ENCODE data around the gene DYNC1H1. TPM values are rescaled to one million over a fixed set of nuclear protein-coding genes. Genes with fewer than 3 reads are reported as not detected.
"Not testable (repeated sequence)": the region's sequence is repeated elsewhere in the genome, so short reads cannot be mapped to it uniquely, and the experiment has no call there.

Gene DYNC1H1
- total RNA-seq, 4 donors from 2014 or later = 261 to 376 (median 317) TPM

DNA sequence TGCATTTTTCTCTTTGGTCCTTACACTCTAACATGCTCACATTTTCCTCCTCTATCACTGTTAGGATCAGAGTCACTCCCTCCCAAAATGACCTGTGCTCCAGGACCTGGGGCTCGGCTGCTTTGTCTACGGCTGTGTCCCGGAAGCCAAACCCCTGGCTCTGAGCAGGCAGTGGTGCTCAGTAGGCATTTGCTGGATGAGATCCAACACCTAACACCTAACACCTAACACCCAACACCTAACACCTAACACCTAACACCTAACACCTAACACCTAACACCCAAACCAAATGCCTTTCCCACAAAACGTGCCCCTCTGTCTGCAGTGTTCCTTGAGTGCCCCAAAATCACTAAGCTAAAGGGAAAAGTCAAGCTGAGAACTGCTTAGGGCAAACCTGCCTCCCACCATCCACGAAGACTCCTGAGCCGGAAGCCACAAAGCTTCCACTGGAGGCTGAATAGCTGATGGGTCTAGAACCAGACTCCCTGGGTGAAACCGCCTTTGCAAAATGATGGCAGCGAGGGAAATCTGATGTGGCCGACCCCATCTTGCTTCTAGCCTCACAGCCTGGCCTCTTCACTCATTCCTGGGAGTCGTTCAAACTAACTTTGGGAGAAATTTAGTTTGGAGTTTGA is 93.2 kb downstream of the DYNC1H1 start:
- no peaks in the 10 kb centered on the region for H3K9me3 ChIP-seq
- peaks cover 0 to 16% (median 6%) of the 10 kb centered on the region in 3 donors for H3K36me3 ChIP-seq
- H3K4me1 ChIP-seq = peaks cover 0 to 16% (median under 1%) of the 10 kb centered on the region in 3 donors
- no peak for DNase-seq
- intact Hi-C loops (cut with DNase I) = no loop called here
- no peak overlapping the region for H3K27ac ChIP-seq
- TF ChIP-seq, protein P1, sequence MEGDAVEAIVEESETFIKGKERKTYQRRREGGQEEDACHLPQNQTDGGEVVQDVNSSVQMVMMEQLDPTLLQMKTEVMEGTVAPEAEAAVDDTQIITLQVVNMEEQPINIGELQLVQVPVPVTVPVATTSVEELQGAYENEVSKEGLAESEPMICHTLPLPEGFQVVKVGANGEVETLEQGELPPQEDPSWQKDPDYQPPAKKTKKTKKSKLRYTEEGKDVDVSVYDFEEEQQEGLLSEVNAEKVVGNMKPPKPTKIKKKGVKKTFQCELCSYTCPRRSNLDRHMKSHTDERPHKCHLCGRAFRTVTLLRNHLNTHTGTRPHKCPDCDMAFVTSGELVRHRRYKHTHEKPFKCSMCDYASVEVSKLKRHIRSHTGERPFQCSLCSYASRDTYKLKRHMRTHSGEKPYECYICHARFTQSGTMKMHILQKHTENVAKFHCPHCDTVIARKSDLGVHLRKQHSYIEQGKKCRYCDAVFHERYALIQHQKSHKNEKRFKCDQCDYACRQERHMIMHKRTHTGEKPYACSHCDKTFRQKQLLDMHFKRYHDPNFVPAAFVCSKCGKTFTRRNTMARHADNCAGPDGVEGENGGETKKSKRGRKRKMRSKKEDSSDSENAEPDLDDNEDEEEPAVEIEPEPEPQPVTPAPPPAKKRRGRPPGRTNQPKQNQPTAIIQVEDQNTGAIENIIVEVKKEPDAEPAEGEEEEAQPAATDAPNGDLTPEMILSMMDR (IDR thresholded peaks at IDR 0.05) = no peak
- TF ChIP-seq POLR2A (IDR thresholded peaks at IDR 0.05) = no peak
- no peak overlapping the region for H3K4me3 ChIP-seq
- WGBS, 2 donors = 54 to 62% methylated on average over 7 to 10 of the region's 10 CpGs
- H3K27me3 ChIP-seq = no peaks in the 10 kb centered on the region

DNA sequence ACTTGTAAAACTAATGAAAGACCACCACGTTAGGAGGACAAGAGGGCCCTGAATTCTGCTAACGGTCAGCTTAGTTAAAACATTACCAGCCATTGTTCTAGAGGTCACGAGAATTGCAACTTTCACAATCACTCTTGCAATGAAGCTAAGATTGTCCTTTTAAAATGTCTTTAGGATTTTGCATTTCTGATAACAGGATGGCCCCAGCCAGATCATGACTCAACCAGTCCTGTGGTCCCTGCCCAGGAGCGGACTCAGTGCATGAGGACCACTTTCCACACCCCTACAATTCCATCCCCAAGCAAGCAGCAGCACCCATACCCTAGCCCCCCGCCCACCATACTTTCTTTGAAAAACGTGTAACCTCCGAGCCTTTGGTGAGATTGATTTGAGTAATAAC is 93.8 kb downstream of the DYNC1H1 start:
- Histone ChIP-seq H3K9me3 (no peaks in the 10 kb centered on the region), H3K27ac (no peak overlapping the region), H3K27me3 (no peaks in the 10 kb centered on the region), H3K4me3 (no peak overlapping the region), H3K36me3 (peaks cover 0 to 10% (median 6%) of the 10 kb centered on the region in 3 donors), H3K4me1 (peaks cover 4 to 21% (median 4%) of the 10 kb centered on the region in 3 donors)
- TF ChIP-seq, protein P1 (IDR thresholded peaks at IDR 0.05) = no peak
- no peak for TF ChIP-seq POLR2A (IDR thresholded peaks at IDR 0.05)
- intact Hi-C loops (cut with DNase I) = no loop called here
- 61 to 73% methylated on average over 7 of the region's 7 CpGs for WGBS, 2 donors
- DNase-seq = no peak

DNA sequence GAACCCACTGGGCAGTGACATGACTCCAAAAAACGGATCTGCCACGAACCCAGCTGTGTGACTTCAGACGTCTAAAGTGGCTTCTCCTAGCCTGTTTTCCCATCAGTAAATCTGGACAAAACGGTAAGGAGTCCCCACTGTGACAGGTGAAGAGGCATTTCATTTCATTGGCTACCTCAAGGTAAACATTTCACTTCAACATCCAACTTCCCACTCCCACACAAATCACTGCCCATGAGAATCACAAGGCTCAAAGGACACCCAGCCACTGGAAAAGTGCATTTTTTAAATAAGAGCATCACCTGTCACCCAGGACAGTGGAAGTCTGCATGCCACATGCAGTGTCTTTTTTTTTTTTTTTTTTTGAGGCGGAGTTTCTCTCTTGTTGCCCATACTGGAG is 94.6 kb downstream of the DYNC1H1 start:
- Histone ChIP-seq H3K4me3 (no peak overlapping the region), H3K27ac (no peak overlapping the region), H3K4me1 (peaks cover 4 to 30% (median 9%) of the 10 kb centered on the region in 3 donors), H3K27me3 (no peaks in the 10 kb centered on the region), H3K36me3 (peaks cover 0 to 3% (median 2%) of the 10 kb centered on the region in 3 donors), H3K9me3 (no peaks in the 10 kb centered on the region)
- no peak for DNase-seq
- WGBS, 2 donors = 34 to 55% methylated on average over 5 of the region's 5 CpGs
- intact Hi-C loops (cut with DNase I) = no loop called here
- no peak for TF ChIP-seq POLR2A (IDR thresholded peaks at IDR 0.05)

DNA sequence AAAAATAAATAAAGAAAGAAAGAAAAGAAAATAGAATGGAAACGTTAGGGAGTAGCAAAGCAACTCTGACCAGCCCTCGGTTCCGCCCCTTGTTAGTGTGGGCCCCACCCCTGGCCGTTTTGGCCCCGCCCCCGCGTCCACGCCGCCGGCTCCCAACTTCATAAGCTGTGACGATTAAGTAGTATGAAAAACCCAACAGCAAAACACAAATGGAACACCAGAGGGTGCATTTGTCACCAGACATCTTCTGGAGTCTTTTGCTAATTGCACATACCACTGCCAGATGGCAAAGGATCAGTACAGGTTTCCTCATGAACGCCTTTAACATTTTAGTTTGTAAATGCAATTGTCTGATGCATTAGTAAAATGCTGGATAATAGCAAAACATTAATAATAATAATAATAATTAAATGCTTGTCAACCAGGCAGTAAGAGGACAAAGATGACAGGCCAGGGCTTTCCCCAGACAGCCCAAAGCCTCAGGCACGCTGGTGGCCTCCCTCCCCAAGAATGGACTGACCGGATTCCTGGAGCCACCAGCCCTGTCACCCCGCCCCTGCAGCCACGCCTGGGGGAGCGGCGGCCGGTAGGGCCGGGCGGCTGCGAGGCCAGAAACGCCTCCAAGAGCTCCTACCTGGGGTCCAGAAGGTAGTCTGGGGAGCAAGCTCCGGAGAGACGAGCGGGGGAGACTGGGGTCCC is 98.9 kb downstream of the DYNC1H1 start:
- 4 to 10% methylated on average over 14 to 17 of the region's 26 CpGs for WGBS, 2 donors
- no peaks in the 10 kb centered on the region for H3K9me3 ChIP-seq
- H3K4me3 ChIP-seq = no peak overlapping the region
- DNase-seq = peak; percentile 18
- peak overlapping the region; percentile 17 to 53 (median 34) for H3K27ac ChIP-seq
- intact Hi-C loops (cut with DNase I) = no loop called here
- TF ChIP-seq, protein P1 (IDR thresholded peaks at IDR 0.05) = peak in 5 of 6 experiments; percentile 37 to 57 (median 49)
- no peak for TF ChIP-seq POLR2A (IDR thresholded peaks at IDR 0.05)
- H3K27me3 ChIP-seq = no peaks in the 10 kb centered on the region
- peaks cover 4 to 20% (median 9%) of the 10 kb centered on the region in 3 donors for H3K4me1 ChIP-seq
- H3K36me3 ChIP-seq = no peaks in the 10 kb centered on the region

DNA sequence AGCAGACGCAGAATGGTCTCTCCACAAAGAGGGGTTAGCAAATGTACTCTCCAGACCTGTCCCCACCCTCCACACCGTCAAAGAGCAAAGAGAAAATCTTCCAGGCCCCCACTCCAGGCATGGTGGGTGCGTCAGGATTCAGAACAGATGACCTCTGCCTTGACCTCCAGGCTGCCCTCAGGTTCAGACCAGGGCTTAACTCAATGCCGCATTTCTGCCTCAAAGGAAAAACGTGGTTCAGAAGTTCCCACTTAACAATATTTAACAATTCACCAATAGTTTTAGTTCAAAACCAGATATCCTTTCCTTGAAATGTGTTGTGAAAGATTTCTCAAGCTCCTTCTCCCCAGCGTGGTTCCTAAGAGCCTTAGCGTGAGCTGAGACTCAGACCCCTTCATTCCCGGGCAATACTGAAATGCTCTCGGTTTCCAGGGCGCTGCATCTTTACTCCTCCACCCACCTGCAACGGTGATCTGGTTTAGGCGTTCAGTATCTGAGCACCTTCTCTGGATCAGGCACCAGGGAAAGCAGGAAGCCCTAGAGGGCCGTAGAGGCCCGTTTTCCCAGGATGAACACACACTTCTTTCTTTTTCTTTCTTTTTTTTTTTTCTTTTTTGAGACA is 99.5 kb downstream of the DYNC1H1 start:
- no peaks in the 10 kb centered on the region for H3K36me3 ChIP-seq
- no peak for TF ChIP-seq POLR2A (IDR thresholded peaks at IDR 0.05)
- TF ChIP-seq, protein P1 (IDR thresholded peaks at IDR 0.05) = no peak
- no peak overlapping the region for H3K4me3 ChIP-seq
- 65 to 69% methylated on average over 14 of the region's 14 CpGs for WGBS, 2 donors
- DNase-seq = no peak
- no peaks in the 10 kb centered on the region for H3K9me3 ChIP-seq
- intact Hi-C loops (cut with DNase I) = no loop called here
- no peaks in the 10 kb centered on the region for H3K27me3 ChIP-seq
- peak overlapping the region in 3 of 4 donors; percentile 17 to 53 (median 43) for H3K27ac ChIP-seq
- H3K4me1 ChIP-seq = peaks cover 4 to 20% (median 9%) of the 10 kb centered on the region in 3 donors

DNA sequence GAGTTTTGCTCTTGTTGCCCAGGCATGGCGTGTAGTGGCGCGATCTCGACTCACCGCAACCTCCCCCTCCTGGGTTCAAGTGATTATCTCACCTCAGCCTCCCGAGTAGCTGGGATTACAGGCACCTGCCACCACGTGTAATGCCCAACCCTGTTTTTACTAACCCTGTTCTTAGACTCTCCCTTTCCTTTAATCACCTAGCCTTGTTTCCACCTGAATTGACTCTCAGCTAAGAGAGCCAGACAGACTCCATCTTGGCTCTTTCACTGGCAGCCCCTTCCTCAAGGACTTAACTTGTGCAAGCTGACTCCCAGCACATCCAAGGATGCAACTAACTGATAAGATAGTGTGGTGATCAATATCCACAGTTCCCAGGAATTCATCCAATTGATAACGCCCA is 100.2 kb downstream of the DYNC1H1 start:
- DNase-seq; H3K27ac ChIP-seq; intact Hi-C loops (cut with DNase I); H3K36me3 ChIP-seq; H3K27me3 ChIP-seq; H3K4me3 ChIP-seq; H3K9me3 ChIP-seq: not testable (repeated sequence)
- H3K4me1 ChIP-seq = peaks cover 4 to 20% (median 9%) of the 10 kb centered on the region in 3 donors
- 69 to 71% methylated on average over 8 of the region's 8 CpGs for WGBS, 2 donors

Data from esophagus squamous epithelium (tissue), 5 donors.